HG03565 (cell line): ENCODE measurements around the gene ZNF112.
A peak's percentile ranks its signal among the peaks of the same experiment; 100 is the strongest.
"Not testable (repeated sequence)": the region's sequence is repeated elsewhere in the genome, so short reads cannot be mapped to it uniquely, and the experiment has no call there.

ENCODE experiments used
- ATAC-seq: cut with Tn5 transposase; IDR thresholded peaks from one replicate; pipeline ENCODE4 v1.9.1; 2021; ENCODE audit warnings: mild to moderate bottlenecking, moderate library complexity; ENCODE audit not compliant: unreplicated experiment

The ZNF112 gene

DNA sequence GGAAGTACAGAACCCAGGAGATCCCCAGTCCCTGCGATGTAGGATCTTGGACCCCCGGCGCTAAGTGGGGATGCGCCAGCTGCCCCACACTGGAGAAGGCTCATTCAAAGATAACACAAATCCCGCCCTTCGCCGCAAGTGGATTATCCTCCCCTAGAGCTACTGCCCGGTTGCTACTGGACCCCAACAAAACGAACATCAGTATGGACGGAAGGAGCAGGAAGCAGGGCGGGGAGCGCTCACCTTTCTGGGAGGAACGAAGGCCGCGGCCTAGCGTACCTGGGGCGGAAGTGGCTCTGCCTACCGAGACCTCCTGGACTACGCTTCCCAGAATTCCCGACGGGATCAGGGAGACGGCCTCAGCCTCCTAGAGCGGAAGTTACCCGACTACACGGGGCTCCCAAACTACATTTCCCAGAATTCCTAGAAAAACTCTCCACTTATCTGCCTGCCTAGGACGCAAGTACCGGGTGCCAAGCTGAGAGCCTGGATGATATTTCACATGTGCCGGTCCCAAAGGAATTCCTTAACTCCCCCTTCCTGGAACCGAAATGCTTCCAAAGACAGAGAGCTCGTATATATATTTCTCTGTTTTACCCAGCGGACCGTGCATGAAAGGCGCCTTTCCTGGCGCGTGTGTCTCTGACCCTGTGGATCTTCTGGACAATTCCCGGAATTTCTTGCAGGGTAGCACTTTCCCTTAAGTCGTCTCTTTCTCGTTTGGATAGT is at the start of gene ZNF112:
TSS of gene ZNF112 (minus strand) at position 298 of the 729 bp plus-strand sequence. CDS start 16,141 bp downstream, outside the sequence.
- no peak for ATAC-seq

DNA sequence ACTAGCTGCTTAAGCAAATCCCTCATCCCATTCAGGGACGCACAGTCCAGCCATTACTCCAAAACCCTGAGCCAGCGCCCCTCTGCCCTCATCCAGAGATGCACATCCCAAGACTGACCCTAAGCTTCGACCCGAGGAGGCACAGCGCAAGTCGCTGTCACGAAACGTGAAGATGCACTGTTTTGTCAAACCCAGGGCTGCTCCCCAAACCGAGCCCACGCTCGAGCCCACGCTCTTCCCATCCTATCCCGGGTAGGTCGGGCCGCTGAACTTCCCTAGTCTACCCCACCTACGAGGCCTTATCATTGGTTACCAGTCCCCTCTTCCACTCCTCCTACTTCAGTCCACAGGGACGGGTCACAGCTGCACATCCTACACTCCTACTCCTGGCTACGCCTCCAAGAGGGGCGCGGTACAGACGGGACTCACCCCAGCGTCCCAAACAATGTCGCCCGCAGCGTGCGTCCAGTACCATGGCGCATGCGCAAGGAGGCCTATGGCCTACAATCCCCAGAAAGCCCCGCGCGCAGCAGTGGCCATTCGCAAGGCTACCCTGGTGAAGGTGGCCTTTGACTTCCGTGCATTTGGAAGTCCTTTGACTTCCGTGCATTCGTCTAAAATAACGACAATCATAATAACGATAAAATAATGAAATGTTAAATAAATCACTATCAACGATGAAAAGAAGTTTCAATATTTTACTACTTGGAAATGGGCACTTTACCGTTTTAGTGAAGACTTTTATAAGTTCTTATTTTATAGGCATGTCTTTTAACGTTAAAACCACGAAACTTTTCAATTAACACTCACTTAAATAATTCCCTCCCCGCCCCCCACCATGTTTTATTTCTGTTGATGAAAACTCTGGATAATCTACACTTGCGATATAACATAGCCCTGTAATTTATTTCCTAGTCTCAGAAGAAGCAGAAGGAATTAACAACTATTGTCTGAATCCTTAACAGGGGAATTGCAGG is 44.9 kb upstream of the ZNF112 start, which contains the start of gene ZNF285:
TSS of gene ZNF285 (minus strand) at position 470 of the 977 bp plus-strand sequence. CDS start 4,395 bp downstream, outside the sequence.
- ATAC-seq, result no peak

DNA sequence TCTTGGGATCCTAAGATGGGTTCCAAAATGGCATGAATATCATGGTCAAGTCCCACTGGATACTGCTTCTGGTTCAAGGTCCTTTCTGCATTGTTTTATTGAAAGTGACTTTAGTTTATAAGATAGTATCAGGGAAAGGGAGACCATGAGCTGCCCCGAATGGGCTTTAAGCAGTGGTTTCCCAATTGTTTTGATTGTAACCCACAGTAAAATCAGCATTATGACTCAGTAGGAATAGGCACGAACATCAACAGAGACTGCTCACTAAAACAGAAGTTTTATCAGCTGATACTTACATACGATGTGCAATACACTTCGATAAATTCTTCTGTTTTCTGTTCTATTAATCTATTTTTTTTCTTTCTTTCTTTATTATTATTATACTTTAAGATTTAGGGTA is 32.8 kb upstream of the ZNF112 start:
- ATAC-seq, result not testable (repeated sequence)

DNA sequence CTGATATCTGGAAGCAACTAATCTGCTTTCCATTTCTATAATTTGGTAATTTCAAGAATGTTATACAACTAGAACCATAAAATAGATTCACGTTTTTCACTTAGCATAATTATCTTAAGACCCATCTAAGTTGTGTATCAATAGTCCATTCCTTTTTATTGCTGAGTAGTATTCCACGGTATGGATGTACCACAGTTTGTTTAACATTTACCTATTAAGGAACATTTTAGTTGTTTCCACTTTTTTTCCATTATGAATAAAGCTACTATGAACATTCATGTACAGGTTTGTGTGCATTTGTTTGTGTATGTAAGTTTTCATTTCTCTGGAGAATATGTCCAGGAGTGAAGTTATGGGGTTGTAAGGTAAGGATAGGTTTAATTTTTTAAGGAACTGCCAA is 18.3 kb upstream of the ZNF112 start:
- ATAC-seq, result no peak

DNA sequence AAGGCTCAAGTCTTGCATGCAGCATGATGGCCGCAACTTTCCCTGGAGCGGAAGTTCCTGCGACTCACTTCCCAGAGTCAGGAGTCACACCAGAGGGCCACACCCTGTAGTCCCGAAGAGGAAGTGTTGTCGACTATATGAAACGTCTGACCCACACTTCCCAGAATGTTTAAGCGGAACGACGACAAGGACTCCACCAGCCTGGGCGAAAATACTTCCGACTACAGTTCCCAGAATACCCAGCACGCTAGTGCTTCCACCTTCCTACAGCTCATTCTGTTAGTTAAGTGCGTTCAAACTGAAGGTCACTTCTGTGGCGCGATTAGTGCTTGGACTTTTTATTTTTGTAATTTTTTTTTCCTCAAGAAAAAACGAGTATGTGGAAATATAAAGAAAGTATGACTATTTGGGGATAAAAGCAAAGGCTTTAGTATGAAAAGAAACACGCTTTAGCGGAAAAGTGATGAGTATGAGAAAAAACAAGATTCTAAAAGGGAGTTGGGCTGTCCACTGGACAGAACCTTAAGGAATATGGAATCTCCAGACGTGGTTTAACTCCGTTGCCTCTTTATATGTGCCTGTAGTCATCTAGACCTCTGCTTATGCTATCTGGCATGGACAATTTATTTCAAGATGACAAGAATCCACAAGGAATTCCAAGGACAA is 15.5 kb upstream of the ZNF112 start:
- ATAC-seq, result no peak

DNA sequence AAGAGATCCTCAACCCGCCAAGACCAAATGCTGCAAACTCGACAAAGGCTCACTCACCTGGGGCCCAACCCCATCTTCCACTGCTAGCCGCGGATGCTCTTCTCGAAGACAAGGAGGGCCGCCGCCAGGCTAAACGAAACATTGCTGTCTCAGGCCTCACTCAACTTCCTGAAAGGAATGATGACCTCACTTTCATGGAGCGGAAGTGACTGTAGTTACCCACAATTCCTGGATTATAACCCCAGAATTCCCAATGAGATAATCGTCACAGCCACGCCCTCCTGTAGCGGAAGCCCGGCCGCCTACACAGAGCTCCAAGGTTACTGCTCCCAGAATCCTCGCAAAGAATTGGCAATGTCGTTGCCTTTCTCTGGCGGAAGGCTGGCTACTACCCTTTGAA is 10.5 kb upstream of the ZNF112 start:
- no peak for ATAC-seq

DNA sequence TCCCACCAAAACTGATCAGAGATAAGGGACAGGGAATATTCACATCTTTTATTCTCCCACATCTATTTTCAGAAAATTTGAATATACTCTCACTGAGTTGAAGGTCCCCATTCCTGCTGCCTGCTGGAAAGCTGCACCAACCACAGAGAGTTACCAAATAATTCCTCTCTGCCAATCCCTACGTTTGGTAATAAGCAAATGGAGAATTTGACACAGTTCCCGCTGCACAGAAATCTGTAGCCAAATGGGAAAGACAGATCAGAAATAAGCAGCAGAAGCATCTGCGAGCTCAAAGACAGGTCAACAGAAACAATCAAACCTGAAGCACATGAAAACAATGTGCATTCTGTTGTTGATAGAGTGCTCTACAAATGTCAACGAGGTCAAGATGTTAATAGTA is 9.9 kb downstream of the ZNF112 start:
- no peak for ATAC-seq

DNA sequence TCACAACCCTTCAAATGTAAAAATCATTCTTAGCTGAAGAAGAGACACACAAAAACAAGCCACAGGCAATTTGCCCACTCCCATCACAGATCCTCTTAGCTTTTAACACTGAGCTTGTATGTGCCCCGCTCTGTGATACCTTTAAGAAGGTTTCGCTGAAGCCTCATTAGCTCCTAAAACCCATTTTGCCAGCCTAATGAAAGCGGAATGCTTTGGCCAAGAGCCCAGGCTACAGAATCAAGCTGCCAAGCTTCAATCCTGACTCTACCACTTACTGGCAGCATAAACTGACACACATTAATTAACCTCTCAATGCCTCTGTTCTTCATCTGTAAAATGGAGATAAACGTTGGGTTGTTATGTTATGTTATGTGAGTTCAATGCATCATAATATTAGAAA is 10.5 kb downstream of the ZNF112 start:
- no peak for ATAC-seq

DNA sequence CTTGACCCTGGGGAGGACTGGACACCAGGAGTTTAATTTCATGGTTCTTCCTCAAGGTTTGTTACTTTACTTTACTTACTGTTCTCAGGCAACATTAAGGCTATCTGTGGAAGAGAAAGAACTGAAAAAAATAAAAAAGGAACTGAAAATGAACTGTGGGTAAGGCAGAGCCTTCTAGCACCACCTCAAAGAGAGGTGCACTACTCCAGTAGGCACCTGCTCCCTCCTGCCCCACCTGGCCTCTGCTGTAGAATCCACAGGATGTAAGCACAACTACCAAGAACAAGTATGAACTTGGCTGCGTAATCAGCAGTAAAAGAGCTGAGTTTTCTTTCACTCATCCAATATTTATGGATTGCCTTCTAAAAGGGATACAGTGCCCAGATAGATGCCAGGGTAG is 12.2 kb downstream of the ZNF112 start:
- ATAC-seq, result no peak

DNA sequence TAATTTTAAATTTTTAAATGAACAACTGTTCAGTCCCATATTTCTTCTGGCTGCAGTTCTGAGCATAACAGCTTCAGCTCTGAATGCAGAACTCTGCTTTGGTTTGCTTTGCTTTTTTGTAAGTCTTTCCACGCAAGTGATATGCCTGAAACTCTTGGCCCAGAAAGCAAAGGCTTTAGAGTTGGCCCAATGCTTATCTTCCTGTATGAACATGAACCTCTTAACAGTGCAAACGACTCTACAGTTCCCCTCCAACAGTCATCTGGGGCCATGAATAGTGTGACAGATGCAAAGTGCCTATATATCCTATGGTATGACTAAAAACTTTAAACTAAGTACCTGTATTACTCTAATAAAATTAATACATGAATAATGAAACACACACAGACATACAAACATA is 14.7 kb downstream of the ZNF112 start:
- ATAC-seq, result no peak

DNA sequence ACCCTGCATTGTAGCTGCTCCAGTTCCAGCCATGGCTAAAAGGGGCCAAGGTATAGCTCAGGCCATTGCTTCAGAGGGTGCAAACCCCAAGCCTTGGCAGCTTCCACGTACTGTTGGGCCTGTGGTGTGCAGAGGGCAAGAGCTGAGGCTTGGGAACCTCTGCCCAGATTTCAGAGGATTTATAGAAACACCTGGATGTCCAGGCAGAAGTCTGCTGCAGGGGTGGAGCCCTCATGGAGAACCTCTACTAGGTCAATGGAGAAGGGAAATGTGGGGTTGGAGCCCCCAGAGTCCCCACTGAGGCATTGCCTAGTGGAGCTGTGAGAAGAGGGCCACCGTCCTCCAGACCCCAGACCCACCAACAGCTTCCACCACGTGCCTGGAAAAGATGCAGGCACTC is 21.8 kb downstream of the ZNF112 start:
- not testable (repeated sequence) for ATAC-seq

DNA sequence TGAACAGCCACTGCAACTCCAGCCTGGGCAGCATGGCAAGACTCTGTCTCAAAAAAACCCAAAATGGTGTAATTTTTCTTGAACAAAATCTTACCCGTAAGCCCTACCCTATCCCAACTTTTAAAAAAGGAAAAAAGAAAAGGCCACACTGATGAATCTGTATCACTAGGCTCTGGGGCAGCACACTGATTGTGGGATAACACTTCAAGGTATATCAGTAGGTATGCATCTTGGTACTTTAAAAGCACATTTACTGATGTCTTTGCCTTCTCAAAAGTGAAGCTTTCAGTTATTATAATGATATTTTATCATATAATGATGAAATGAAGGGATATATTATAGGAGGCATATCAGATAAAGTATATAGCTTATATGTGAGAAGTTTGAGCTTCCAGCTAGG is 24.3 kb downstream of the ZNF112 start:
- no peak for ATAC-seq

DNA sequence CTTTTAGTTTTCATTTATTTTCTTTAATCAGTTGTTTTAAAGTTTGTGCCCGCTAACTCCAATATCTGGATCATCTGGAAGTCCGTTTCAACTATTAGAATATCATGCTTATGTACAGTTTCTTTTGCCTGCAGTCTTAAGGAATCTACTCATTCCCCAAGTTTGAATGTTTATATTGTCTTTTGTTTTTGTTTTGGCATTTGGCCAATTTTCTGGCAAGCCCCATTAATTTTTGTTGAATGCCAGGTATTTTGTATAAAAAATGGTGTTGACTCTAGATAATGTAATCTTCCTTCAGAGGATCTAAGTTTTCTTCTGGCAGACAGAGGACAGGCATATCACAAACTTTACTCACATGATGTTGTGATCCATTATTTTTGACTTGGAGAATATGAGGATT is 40.6 kb downstream of the ZNF112 start:
- no peak for ATAC-seq

DNA sequence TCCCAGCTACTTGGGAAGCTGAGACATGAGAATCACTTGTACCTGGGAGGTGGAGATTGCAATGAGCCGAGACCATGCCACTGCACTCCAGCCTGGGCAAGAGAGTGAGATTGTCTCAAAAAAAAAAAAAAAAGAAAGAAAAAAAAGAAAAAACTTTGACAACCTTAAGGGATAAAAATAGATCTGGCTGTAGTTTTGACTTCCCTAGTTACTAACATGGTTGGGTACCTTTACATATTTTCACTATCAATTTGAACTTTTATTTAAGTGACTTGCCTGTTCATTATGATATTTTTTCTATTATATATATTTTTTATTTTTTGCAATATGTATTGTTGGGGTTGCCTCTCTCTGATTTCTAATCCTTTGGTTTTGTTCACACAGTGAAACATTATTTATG is 43.2 kb downstream of the ZNF112 start:
- ATAC-seq, result no peak

DNA sequence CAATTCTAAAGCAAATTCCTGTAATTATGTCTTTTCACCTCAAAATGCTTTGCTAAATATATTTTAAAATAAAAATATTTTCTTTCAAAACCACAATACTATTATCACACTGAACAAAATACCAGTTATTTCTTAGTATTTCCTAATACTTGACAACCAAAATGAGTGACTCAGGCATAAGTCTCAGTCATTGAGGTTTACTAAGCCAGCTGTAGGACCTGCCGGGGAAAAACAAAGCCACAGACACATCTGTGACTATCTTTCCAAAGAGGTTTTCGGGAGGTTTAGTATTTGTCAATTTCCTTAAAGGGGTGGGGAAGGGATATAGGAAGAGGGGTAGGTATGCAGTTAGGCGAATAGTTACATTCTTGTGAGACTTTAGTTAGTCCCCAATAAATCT is 48.5 kb downstream of the ZNF112 start:
- ATAC-seq, result no peak

DNA sequence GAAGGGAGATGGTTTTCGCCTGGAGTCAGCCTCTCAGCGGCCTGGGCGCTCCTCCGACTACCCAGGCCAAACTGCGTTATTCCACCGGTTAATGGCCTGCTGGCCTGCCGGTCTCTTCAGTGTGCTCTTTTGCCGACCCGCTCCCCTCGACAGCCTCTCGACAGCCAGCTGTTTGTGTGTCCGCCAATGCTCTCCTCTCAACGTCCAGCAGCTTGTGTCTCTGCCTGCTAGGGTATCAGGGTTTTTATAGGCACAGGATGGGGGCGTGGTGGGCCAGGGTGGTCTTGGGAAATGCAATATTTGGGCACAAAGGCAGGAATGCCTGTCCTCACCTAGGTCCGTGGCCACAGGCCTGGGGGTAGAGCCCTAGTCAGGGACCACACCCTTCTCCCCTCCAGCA is 50.2 kb downstream of the ZNF112 start:
- no peak for ATAC-seq

DNA sequence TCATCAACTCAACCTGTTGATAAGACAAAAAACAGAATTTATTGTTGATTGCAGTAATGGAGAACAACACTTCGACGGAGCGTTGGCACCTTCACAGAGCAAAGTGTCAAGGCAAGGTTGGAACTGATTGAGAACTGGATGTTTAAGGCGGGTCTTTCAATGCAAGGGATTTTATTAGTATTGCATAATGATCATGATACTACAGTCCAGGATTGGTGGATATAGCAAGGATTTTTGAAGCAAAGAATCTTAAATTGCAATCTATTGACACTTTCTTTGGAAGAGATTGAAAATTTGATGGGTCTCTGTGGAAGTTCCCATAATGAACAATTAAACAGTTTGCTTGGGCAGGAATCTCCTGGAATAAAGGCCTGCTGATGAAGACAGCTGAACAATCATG is 51.0 kb downstream of the ZNF112 start:
- no peak for ATAC-seq

DNA sequence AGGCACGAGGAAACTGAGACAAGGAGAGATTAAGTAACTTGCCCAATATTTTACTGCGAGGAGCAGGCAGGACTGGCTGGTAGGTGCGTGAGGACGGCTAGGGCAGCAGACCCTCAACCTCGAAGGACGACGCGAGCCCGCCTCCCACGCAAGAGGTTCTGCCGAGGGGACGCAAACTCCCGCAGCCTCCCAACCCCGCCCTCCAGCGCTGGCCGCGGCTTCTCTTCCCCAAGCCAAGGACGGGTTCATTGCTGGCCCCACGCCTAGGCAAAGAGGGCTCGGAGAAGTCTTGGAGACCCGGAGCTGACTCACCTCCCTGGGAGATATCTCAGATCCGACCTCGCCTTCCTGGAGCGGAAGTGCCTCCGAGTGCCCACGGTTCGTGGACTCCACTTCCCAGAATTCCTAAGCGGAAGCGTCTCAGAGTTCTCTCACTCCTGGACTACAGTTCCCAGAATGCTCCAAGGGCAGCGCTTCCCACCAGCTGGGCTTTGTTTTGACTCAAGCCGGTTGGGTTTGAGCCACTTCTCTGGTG is 51.8 kb downstream of the ZNF112 start, which contains the start of gene ZNF235:
TSS of gene ZNF235 (minus strand) at position 367 of the 535 bp plus-strand sequence. CDS start 1,621 bp downstream, outside the sequence.
- ATAC-seq, result peak; percentile 86

DNA sequence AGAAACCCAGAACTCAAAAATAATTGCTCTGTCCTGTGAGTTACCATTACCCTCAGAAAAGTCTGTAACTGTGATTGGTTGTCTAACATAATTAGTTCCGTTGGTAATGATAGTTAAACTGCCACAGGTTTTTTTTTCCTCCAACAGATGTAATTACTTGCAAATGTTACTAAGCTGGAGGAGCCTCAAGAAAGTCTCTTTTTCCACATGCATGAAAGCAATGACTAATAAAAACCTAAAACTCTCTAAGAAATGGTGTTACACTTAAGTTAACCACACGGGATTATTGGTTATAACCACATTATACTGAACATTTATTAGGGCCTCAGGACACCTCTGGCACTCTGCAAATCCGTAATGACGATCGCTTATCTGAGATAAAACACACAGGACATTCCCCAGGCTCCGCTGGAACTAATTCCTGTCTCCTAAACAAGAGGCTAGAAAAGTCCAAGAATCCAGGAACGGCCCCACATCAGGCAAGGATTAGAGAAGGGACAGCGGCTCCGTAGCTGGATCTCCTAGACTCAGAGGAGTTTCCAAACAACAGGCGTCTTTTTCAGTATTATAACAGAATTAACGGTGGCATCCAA is 52.4 kb downstream of the ZNF112 start:
- no peak for ATAC-seq

DNA sequence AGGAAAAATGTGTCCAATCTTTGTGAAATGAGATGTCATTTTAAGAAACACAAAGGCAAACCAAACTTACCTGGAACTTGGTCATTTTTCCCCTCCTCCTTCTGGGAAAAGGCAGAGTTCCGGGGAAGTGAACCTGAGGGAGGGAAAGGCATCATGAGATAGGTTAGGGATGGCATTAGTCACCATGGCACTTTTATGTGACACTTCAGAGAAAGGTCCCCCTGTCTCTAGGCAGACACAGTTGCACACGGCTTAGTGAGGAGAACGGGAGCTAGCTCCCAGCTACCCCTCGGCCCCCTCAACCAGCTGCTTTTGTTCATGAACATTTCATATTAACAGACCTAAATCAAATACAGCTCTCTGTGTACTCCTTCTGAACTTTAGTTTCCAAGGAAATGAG is 53.2 kb downstream of the ZNF112 start:
- no peak for ATAC-seq
